Epithelial cell of proximal tubule (primary cell): ENCODE data around the gene CLTB. TPM values are rescaled to one million over a fixed set of nuclear protein-coding genes. Genes with fewer than 3 reads are reported as not detected.

ENCODE experiments used
- DNase-seq: peaks from one replicate; pipeline ENCODE4 v3.0.0-alpha.2; 2011; ENCODE audit warnings: low read depth
- H3K4me3 ChIP-seq: 2 replicates; pipeline ENCODE4 v1.5.1; 2011; ENCODE audit warnings: low read depth, mild to moderate bottlenecking, low read length
- CTCF ChIP-seq: conservative IDR thresholded peaks from 2 replicates; pipeline ENCODE4 v1.5.1; 2012; ENCODE audit warnings: low read depth, mild to moderate bottlenecking, low read length
- total RNA-seq: library from RNA; depleted of rRNA; stranded (reverse); fragments of >200 nt; gene quantifications from 2 replicates; pipeline ENCODE4 v1.2.3, GENCODE V29; 2015

The CLTB gene
- total RNA-seq, 1 donor from 2014 or later = 152 TPM

GRCh38 chr5:176392526-176392925, 23.8 kb downstream of the CLTB start:
- no peak for DNase-seq
- no peak for TF ChIP-seq CTCF
- no peak overlapping the region for H3K4me3 ChIP-seq

GRCh38 chr5:176391999-176392398, 24.3 kb downstream of the CLTB start:
- H3K4me3 ChIP-seq = no peak overlapping the region
- no peak for TF ChIP-seq CTCF
- no peak for DNase-seq

GRCh38 chr5:176391479-176391878, 24.9 kb downstream of the CLTB start:
- no peak for TF ChIP-seq CTCF
- no peak for DNase-seq
- H3K4me3 ChIP-seq = no peak overlapping the region

- TF ChIP-seq CTCF = no peak
- DNase-seq = peak; percentile 3
- H3K4me3 ChIP-seq = peak overlapping the region; percentile 99
Measured at GRCh38 chr5:176389135-176390123, 26.9 kb downstream of the CLTB start.

- no peak for TF ChIP-seq CTCF
- peak; percentile 92 for DNase-seq
- peak within 1 kb of the TSS; percentile 99 for H3K4me3 ChIP-seq
Measured at GRCh38 chr5:176388444-176389134, 27.8 kb downstream of the CLTB start, which contains the start of the genes HIGD2A and NOP16. HIGD2A (plus strand) TSS chr5:176388751; CDS start chr5:176388820, 69 bp downstream. NOP16 (minus strand) TSS chr5:176388598; CDS start chr5:176388539, 59 bp downstream.

GRCh38 chr5:176388003-176388443, 28.3 kb downstream of the CLTB start:
- peak overlapping the region; percentile 99 for H3K4me3 ChIP-seq
- no peak for DNase-seq
- no peak for TF ChIP-seq CTCF
